ENCODE results near the gene EXOG.

- TF ChIP-seq MAX (CRISPR knock-in tag; IDR thresholded peaks at IDR 0.05) (no peak), CTCF (IDR thresholded peaks at IDR 0.05) (no peak), MLX (CRISPR knock-in tag; IDR thresholded peaks at IDR 0.05) (no peak)
Observed at GRCh38 chr3:38510631-38511030, 14.5 kb downstream of the EXOG start.

Measured in WTC11 (cell line).